H9 (cell line): ENCODE data around the gene CAMK2N1. TPM values are rescaled to one million over a fixed set of nuclear protein-coding genes. Genes with fewer than 3 reads are reported as not detected.

Experiments used
- DNase-seq: peaks from one replicate; pipeline ENCODE4 v3.0.0-alpha.2; 2017
- H2AFZ ChIP-seq: one replicate; pipeline ENCODE4 v1.6.1; 2013; ENCODE audit warnings: mild to moderate bottlenecking, low read length, control low read depth, moderate library complexity
- H2AK5ac ChIP-seq: 2 replicates; pipeline ENCODE4 v1.6.1; 2013; ENCODE audit warnings: low read length, control low read depth, mixed read lengths; ENCODE audit not compliant: insufficient read length
- H2BK120ac ChIP-seq: one replicate; pipeline ENCODE4 v1.6.1; 2013; ENCODE audit warnings: low read depth, mild to moderate bottlenecking, low read length, control low read depth, inconsistent platforms; ENCODE audit not compliant: poor library complexity, severe bottlenecking
- H2BK12ac ChIP-seq: 2 replicates; pipeline ENCODE4 v1.6.1; 2013; ENCODE audit warnings: low read length, control low read depth, mixed read lengths, low read depth; ENCODE audit not compliant: insufficient read length
- H2BK15ac ChIP-seq: 2 replicates; pipeline ENCODE4 v1.6.1; 2013; ENCODE audit warnings: low read depth, low read length, control low read depth
- H2BK20ac ChIP-seq: one replicate; pipeline ENCODE4 v1.6.1; 2013; ENCODE audit warnings: low read depth, mild to moderate bottlenecking, low read length, control low read depth, inconsistent platforms; ENCODE audit not compliant: poor library complexity, severe bottlenecking
- H2BK5ac ChIP-seq: 2 replicates; pipeline ENCODE4 v1.6.1; 2013; ENCODE audit warnings: low read length, control low read depth, mixed read lengths; ENCODE audit not compliant: insufficient read length
- H3K14ac ChIP-seq: 2 replicates; pipeline ENCODE4 v1.6.1; 2013; ENCODE audit warnings: low read length, control low read depth; ENCODE audit not compliant: insufficient read depth
- H3K18ac ChIP-seq: 2 replicates; pipeline ENCODE4 v1.6.1; 2013; ENCODE audit warnings: low read depth, mild to moderate bottlenecking, mixed read lengths, low read length, control low read depth; ENCODE audit not compliant: insufficient read length
- H3K23ac ChIP-seq: 2 replicates; pipeline ENCODE4 v1.6.1; 2013; ENCODE audit warnings: low read length, control low read depth, mixed read lengths, low read depth; ENCODE audit not compliant: insufficient read length
- H3K23me2 ChIP-seq: 2 replicates; pipeline ENCODE4 v1.6.1; 2013; ENCODE audit warnings: low read depth, mild to moderate bottlenecking, mixed read lengths, low read length, control low read depth; ENCODE audit not compliant: insufficient read length, poor library complexity, severe bottlenecking
- H3K27ac ChIP-seq: 2 replicates; pipeline ENCODE4 v1.5.1; 2013; ENCODE audit warnings: low read length, control low read depth, mixed read lengths, low read depth; ENCODE audit not compliant: insufficient read length
- H3K27me3 ChIP-seq: 2 replicates; pipeline ENCODE4 v1.6.1; 2013; ENCODE audit warnings: low read length, control low read depth, inconsistent platforms; ENCODE audit not compliant: insufficient read depth
- H3K4ac ChIP-seq: 2 replicates; pipeline ENCODE4 v1.6.1; 2013; ENCODE audit warnings: low read depth, mild to moderate bottlenecking, control low read depth, inconsistent platforms, low read length, moderate library complexity
- H3K4me1 ChIP-seq: 2 replicates; pipeline ENCODE4 v1.6.1; 2013; ENCODE audit warnings: low read length, control low read depth, inconsistent platforms; ENCODE audit not compliant: insufficient read depth
- H3K4me2 ChIP-seq: 2 replicates; pipeline ENCODE4 v1.6.1; 2013; ENCODE audit warnings: low read length, control low read depth, mixed read lengths; ENCODE audit not compliant: insufficient read length, insufficient read depth
- H3K56ac ChIP-seq: 2 replicates; pipeline ENCODE4 v1.6.1; 2013; ENCODE audit warnings: low read depth, mild to moderate bottlenecking, mixed read lengths, low read length, control low read depth; ENCODE audit not compliant: insufficient read length
- H3K79me1 ChIP-seq: 2 replicates; pipeline ENCODE4 v1.6.1; 2013; ENCODE audit warnings: low read depth, mild to moderate bottlenecking, moderate library complexity, low read length, control low read depth, inconsistent platforms; ENCODE audit not compliant: insufficient read depth, poor library complexity, severe bottlenecking
- H3K79me2 ChIP-seq: 2 replicates; pipeline ENCODE4 v1.6.1; 2013; ENCODE audit warnings: low read length, control low read depth, inconsistent platforms; ENCODE audit not compliant: insufficient read depth
- H3K9ac ChIP-seq: 2 replicates; pipeline ENCODE4 v1.6.1; 2013; ENCODE audit warnings: low read length, control low read depth, mixed read lengths; ENCODE audit not compliant: insufficient read length; ENCODE audit errors: extremely low read depth
- H3K9me3 ChIP-seq: one replicate; pipeline ENCODE4 v1.6.1; 2013; ENCODE audit warnings: low read depth, low read length, inconsistent platforms; ENCODE audit not compliant: control insufficient read depth
- H3T11ph ChIP-seq: one replicate; pipeline ENCODE4 v1.6.1; 2013; ENCODE audit warnings: mild to moderate bottlenecking, low read length, control low read depth, inconsistent platforms
- H4K20me1 ChIP-seq: one replicate; pipeline ENCODE4 v1.6.1; 2013; ENCODE audit not compliant: control insufficient read depth, insufficient read length, insufficient read depth
- H4K5ac ChIP-seq: 2 replicates; pipeline ENCODE4 v1.6.1; 2013; ENCODE audit warnings: low read depth, mild to moderate bottlenecking, mixed read lengths, low read length, control low read depth; ENCODE audit not compliant: insufficient read length
- H4K8ac ChIP-seq: replicated peaks from 2 replicates; pipeline ENCODE4 v1.6.1; 2013; ENCODE audit warnings: low read length, control low read depth, mixed read lengths, low read depth; ENCODE audit not compliant: insufficient read length
- H4K91ac ChIP-seq: 2 replicates; pipeline ENCODE4 v1.6.1; 2013; ENCODE audit warnings: low read depth, mild to moderate bottlenecking, moderate library complexity, mixed read lengths, low read length, control low read depth; ENCODE audit not compliant: insufficient read length
- H3K27ac Mint-ChIP-seq, 3 experiments: 2 replicates in 2 of 3; 3 replicates in 1 of 3; pipeline ENCODE4 v1.8.0; 2020 to 2021; ENCODE audit warnings: mixed read lengths in 3 of 3, mild to moderate bottlenecking in 1 of 3, moderate library complexity in 1 of 3
- H3K27me3 Mint-ChIP-seq: 2 replicates; pipeline ENCODE4 v1.8.0; 2021; ENCODE audit warnings: low read depth, mild to moderate bottlenecking, moderate library complexity, mixed read lengths
- H3K36me3 Mint-ChIP-seq, 3 experiments: 2 replicates in 2 of 3; 3 replicates in 1 of 3; pipeline ENCODE4 v1.8.0; 2020 to 2021; ENCODE audit warnings: low read depth in 3 of 3, mixed read lengths in 3 of 3; ENCODE audit not compliant: insufficient read depth in 1 of 3
- H3K4me1 Mint-ChIP-seq, 2 experiments: 2 replicates each; pipeline ENCODE4 v1.8.0; 2020; ENCODE audit warnings: mixed read lengths in 2 of 2
- H3K4me3 Mint-ChIP-seq, 2 experiments: 2 replicates in 1 of 2; 3 replicates in 1 of 2; pipeline ENCODE4 v1.8.0; 2020 to 2021; ENCODE audit warnings: mild to moderate bottlenecking in 2 of 2, mixed read lengths in 2 of 2, moderate library complexity in 1 of 2
- H3K9me3 Mint-ChIP-seq, 2 experiments: 2 replicates in 1 of 2; 3 replicates in 1 of 2; pipeline ENCODE4 v1.8.0; 2020; ENCODE audit warnings: mild to moderate bottlenecking in 2 of 2, mixed read lengths in 2 of 2, moderate library complexity in 1 of 2
- WGBS: extraction: QIAGEN DNeasy Blood & Tissue Kit; methylation state at CpG from one replicate; pipeline ENCODE4 v1.1.7; 2013; ENCODE audit warnings: missing lambda C conversion rate, low lambda C conversion rate, mixed read lengths; ENCODE audit not compliant: insufficient read length; ENCODE audit errors: extremely low coverage; 5-methylcytosine and 5-hydroxymethylcytosine counted together
- total RNA-seq: library from RNA; stranded (reverse); gene quantifications from 2 replicates; pipeline ENCODE4 v1.2.1, GENCODE V29; 2021
- TF ChIP-seq, protein P1 (sequence below): fragments of 200-600 bp; sonication (generic); conservative IDR thresholded peaks from 3 replicates; pipeline ENCODE4 v1.8.0; 2021; ENCODE audit warnings: antibody characterized with exemption, mild to moderate bottlenecking

Gene CAMK2N1
- total RNA-seq, 1 experiment from 2014 or later = 1.2 TPM

DNA sequence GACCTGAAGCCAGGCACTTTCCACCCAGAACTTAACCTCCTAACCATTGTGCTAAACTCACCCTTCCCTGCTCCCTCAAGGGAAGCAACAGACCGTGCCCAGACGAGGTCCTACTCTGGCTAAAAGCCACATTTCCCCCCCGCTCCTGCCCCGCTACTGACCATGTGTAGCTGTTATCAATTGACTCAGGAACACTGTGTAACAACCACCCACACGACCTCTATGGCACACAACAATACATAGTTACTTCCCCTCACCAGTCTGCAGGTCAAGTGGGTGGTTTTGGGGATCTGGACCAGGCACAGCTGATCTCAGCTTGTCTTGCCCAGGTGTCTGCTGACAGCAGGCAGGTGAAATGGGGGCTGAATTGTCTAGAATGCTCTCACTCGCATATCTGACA lies 40.1 kb downstream of the CAMK2N1 start:
- no peaks in the 10 kb centered on the region for H3K9me3 ChIP-seq
- no peak overlapping the region for H3K4ac ChIP-seq
- H3K27ac ChIP-seq = no peak overlapping the region
- no peak overlapping the region for H2BK12ac ChIP-seq
- Mint-ChIP-seq H3K36me3 (no peaks in the 10 kb centered on the region), H3K4me3 (no peak overlapping the region), H3K9me3 (no peaks in the 10 kb centered on the region), H3K27ac (no peak overlapping the region), H3K4me1 (peaks cover 16 to 28% of the 10 kb centered on the region in 2 experiments), H3K27me3 (peaks cover 30% of the 10 kb centered on the region)
- H2BK15ac ChIP-seq = no peak overlapping the region; the same call in 1 of the 2 replicates
- no CpG with 5 or more reads among the region's 6 CpGs for whole genome bisulfite sequencing
- TF ChIP-seq, protein P1, sequence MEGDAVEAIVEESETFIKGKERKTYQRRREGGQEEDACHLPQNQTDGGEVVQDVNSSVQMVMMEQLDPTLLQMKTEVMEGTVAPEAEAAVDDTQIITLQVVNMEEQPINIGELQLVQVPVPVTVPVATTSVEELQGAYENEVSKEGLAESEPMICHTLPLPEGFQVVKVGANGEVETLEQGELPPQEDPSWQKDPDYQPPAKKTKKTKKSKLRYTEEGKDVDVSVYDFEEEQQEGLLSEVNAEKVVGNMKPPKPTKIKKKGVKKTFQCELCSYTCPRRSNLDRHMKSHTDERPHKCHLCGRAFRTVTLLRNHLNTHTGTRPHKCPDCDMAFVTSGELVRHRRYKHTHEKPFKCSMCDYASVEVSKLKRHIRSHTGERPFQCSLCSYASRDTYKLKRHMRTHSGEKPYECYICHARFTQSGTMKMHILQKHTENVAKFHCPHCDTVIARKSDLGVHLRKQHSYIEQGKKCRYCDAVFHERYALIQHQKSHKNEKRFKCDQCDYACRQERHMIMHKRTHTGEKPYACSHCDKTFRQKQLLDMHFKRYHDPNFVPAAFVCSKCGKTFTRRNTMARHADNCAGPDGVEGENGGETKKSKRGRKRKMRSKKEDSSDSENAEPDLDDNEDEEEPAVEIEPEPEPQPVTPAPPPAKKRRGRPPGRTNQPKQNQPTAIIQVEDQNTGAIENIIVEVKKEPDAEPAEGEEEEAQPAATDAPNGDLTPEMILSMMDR = no peak
- H3K14ac ChIP-seq = no peak overlapping the region
- H2BK20ac ChIP-seq = no peak overlapping the region
- H4K91ac ChIP-seq = no peak overlapping the region
- no peak overlapping the region for H4K8ac ChIP-seq
- no peaks in the 10 kb centered on the region for H4K20me1 ChIP-seq
- no peak overlapping the region for H3K23ac ChIP-seq
- H3K56ac ChIP-seq = no peak overlapping the region
- no peaks in the 10 kb centered on the region for H3K23me2 ChIP-seq
- no peak overlapping the region for H2BK5ac ChIP-seq
- H3K9ac ChIP-seq = no peak overlapping the region
- H3K27me3 ChIP-seq = no peaks in the 10 kb centered on the region
- H3K79me2 ChIP-seq = no peaks in the 10 kb centered on the region
- no peak for DNase-seq
- no peaks in the 10 kb centered on the region for H3K4me1 ChIP-seq
- H2AK5ac ChIP-seq = no peak overlapping the region
- H4K5ac ChIP-seq = no peak overlapping the region
- no peak overlapping the region for H2AFZ ChIP-seq
- H2BK120ac ChIP-seq = no peak overlapping the region
- no peak overlapping the region for H3K4me2 ChIP-seq
- H3K79me1 ChIP-seq = no peaks in the 10 kb centered on the region
- H3T11ph ChIP-seq = no peak overlapping the region
- H3K18ac ChIP-seq = no peak overlapping the region
